GM12892 (cell line): Measurements from ENCODE around the gene PLCL1.

Source experiments
- POLR2A ChIP-seq: IDR thresholded peaks from 2 replicates; pipeline ENCODE4 v1.6.1; 2011; ENCODE audit warnings: low read depth, low read length, control low read depth
- TAF1 ChIP-seq: IDR thresholded peaks from 2 replicates; pipeline ENCODE4 v1.6.1; 2011; ENCODE audit warnings: low read depth, mild to moderate bottlenecking, control low read depth, low read length, borderline replicate concordance

GRCh38 chr2:198134293-198134955 lies 330.0 kb downstream of the PLCL1 start:
- TF ChIP-seq POLR2A = no peak
- no peak for TF ChIP-seq TAF1
